Loucy (cell line): ENCODE results near the gene SLX4.
"Not testable (repeated sequence)": the region's sequence is repeated elsewhere in the genome, so short reads cannot be mapped to it uniquely, and the experiment has no call there.

Experiments
- CTCF ChIP-seq: fragments of 200-600 bp; sonication (generic); conservative IDR thresholded peaks from 2 replicates; pipeline ENCODE4 v1.5.1; 2014; ENCODE audit warnings: mild to moderate bottlenecking, antibody characterized with exemption, low read length
- EZH2phosphoT487 ChIP-seq: fragments of 200-600 bp; IDR thresholded peaks from 2 replicates; pipeline ENCODE4 v1.6.1; 2018; ENCODE audit warnings: antibody characterized with exemption, mild to moderate bottlenecking, moderate library complexity, borderline replicate concordance

GRCh38 chr16:3656160-3656490 lies 44.7 kb upstream of the SLX4 start:
- TF ChIP-seq CTCF, EZH2phosphoT487: not testable (repeated sequence)
